Midbrain (tissue), 1 donor: ENCODE results near the gene MTERF2.

ENCODE experiments used
- DNase-seq: peaks from one replicate; lab custom pipeline; 2025; lab: John Stamatoyannopoulos, UW

Gene MTERF2

GRCh38 chr12:106987846-106988245 is 900 bp upstream of the MTERF2 start:
- DNase-seq: no peak

DNA sequence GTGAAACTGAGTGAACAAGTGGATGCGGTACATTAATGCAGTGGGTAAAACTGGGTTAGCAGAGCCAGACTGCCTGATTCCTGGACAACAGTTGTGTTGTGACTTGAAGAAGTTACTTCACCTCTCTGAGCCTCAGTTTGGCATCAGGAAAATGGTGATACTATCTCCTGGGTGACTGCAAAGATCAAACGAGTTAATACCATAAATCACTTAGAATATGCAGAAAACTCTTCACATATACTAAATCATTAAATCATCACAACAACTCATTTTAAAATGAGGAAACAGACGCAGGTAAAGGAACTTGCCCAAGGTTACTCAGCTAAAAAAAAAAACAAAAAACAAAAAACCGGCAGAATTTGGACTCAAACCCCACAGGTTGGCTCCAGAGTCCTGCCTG is 811 bp downstream of the MTERF2 start:
- no peak for DNase-seq

DNA sequence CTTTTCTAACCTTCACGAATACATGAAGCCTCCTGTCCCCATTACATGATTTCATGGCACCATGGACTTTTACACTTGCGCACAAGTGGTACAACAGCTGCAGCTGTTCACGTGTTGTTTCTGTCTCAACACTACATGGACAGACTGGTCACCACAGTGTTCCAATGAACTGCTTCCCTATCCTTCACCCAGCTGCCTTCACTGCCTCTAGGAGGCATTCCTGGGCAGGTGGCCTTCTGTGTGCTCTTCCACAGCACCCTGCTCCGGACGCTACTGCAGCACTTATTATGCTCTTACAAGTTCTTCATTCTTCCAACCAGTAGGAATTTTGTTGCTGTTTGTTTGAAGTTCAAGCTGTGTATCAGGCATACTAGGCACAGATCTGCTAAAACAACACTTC is 1.5 kb downstream of the MTERF2 start:
- DNase-seq: no peak

DNA sequence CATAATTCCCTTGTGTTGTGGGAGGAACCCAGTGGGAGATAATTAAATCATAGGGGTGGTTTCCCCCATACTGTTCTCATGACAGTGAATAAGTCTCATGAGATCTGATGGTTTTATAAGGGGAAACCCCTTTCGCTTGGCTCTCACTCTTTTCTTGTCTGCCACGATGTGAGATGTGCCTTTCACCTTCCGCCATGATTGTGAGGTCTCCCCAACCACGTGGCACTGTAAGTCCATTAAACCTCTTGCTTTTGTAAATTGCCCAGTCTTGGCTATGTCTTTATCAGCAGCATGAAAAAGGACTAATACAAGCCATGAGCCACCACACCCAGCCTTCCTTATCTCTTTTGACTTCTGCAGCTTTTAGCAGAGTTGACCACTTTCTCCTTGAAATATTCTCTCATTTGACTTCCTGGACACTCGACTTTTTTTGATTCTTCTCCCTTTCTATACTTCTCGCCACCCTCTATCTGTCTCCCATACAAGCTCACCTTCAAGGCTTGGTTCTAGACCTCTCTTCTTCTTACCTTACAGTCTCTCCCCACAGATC is 2.3 kb downstream of the MTERF2 start:
- no peak for DNase-seq

DNA sequence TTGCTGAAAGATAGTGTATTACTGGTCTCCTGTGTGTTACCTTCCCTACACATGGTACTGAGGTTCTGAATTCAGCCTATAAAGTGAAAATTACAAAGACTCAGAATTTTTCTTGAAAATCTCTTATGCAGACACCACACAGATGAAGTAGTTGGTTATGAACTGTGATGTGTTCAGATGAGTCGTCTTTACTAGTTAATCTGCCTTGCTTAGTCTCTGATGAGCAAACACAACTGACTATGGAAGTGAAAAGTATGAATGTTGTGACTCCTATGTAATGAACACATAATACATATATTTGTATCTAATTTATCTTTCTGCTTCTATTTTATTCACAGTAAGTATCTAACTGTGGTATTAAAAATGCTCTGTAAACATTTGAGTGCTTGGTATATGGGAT is 4.7 kb downstream of the MTERF2 start:
- no peak for DNase-seq

- no peak for DNase-seq
Observed at GRCh38 chr12:106981788-106982187, 5.2 kb downstream of the MTERF2 start.

DNA sequence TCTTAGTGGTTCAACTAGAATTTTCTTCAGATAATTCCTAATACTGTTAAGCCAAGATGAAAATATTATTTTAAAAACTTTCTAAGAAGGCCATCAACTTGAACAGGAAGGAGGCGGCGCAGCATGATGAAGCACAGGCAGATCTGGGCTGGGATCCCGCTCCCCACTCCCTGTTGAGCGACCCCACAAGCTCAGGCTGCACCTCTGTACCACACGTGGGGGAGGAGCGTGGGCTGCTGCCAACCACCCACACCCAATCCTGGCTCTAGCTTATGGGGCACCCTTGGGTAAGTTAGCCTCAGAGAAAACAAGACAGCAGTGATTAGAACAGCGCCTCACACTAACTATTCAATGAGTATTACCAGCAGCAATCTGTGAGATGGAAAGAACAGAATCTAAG is 6.0 kb downstream of the MTERF2 start:
- DNase-seq: no peak

GRCh38 chr12:106978035-106978800 is 8.7 kb downstream of the MTERF2 start:
- DNase-seq: peak; percentile 46

- DNase-seq: no peak
Observed at GRCh38 chr12:106976668-106977067, 10.3 kb downstream of the MTERF2 start.

DNA sequence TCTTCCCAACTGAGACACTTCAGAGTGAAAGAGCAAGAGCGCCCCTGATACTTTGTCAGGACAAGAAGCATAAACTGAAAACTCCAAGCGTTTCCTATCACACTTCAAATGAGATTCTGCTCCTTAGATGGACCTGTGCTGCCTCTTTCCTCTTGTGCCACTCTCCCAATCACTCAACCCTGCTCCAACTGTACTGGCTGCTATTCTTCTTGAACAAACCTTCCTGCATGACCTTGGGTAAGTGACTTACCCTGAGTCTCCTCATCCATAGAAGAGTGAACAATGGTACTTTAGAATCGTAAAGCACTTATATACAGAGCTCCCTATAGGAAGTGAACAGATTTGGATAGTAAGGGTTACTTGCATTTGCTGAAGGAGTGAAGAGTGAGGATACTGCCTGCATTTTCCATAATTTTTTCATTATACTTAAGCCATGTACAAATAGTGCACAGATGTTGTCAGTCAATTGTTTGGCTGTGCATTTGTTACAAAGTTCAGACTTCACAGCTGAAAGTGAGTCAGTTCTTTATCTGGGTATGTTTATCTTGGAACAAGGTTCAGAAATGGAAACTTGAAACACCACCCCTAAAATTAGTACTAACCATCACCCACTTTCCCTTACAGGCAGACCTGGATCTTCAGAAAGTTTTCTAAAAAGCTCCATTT is 10.8 kb downstream of the MTERF2 start:
- no peak for DNase-seq

DNA sequence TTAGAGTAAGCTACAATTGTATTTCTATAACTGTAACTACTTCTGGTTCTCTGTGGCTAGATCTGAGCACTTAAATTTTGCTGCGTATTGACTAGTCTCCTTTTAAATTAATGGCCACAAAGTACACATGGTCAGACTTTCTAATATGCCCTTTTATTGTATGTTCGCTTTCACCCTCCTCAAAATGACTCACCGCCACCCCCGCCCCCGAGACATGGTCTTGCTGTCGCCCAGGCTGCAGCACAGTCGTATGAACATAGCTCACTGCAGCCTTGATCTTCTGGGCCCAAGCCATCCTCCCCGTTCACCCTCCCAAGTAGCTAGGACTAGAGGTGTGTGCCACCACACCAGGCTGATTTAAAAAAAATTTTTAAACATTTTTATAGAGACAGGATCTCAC is 11.8 kb downstream of the MTERF2 start:
- DNase-seq: no peak

GRCh38 chr12:106974511-106974910 is 12.4 kb downstream of the MTERF2 start:
- DNase-seq: no peak

- no peak for DNase-seq
Observed at GRCh38 chr12:106973545-106973944, 13.4 kb downstream of the MTERF2 start.

DNA sequence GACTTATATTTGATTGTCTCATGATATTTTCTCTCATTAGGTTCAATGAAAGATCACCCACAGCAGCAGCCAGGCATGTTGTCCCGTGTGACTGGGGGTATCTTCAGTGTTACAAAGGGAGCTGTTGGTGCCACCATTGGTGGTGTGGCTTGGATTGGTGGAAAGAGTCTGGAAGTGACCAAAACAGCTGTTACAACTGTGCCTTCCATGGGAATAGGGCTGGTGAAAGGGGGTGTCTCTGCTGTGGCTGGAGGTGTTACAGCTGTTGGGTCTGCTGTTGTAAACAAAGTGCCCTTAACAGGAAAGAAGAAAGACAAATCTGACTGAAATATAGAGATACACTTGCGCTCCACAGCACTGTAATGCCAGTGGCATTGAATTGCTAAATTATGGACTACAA is 15.9 kb downstream of the MTERF2 start:
- no peak for DNase-seq

DNA sequence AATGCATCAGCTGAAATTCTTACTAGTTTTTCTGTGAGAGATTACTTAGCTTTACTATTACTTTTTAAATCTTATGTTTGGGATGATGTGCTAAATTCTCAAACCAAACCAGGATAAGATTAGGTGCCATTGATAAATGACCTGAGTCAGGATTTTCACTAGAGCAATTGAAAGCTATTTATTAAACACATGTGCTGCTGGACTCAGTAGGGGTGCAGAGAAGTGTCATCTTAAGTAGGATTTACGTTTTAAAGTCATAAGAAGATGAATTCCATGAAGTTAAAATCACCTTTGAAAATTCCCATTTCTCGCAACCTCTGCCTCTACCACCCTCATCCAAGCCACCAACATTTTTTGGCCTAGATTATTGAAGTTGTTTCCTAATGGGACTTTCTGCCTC is 22.4 kb downstream of the MTERF2 start:
- no peak for DNase-seq

DNA sequence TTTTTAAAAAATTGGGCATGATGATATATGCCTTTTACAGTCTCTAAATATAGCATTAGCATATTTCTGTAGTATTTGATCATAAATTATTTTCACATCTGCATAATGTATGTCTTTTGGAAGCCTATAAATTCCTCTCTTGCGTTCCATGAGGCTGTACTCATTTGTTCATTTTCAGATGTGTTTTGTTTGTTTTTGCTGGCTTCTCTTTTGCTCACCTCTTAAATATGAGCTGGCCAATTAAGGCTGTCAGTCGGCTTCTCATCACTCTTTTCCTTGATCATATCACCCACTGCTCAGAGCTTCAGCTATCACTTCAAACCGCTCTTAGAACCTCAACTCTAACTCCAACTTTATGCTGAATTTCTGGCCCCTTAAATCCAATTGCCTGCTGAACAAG is 24.7 kb downstream of the MTERF2 start:
- no peak for DNase-seq

DNA sequence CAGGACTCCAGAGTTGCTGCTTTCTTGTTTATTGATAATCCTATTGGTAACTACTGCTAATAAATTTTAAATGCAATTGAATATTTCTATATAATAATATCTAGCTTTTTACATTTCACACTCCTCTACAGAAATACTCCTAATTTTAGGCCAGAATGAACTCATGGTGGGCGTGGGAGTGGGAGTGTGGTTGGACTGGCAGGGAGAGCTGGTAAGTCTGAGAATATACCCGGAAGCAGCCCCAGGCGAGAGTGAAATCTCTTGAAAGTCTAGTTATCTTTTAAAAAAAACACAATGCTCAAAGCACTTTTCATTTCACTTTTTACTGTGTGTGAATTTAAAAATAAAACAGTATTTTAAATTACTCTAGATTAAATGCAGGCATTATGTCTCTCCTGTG is 26.5 kb downstream of the MTERF2 start:
- DNase-seq: no peak

DNA sequence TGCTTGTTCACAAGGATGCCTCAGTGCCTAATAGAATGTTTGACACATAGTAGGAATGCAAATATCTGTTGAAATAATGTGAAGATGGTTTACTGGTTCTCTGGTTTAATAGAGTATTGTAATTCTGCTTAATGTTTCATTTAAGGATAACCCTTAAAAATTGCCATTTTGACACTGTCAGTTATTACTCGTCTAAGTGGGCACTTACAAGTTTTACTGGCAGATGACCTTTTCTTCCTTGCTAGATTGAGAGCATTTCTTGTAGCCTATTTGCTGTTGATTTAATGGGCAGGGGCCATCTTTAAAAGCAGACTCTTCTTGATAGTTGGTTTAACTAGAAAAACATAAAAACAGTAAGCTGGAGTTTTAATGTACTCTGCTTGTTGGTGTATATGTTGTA is 29.4 kb downstream of the MTERF2 start:
- DNase-seq: no peak

GRCh38 chr12:106956048-106956578 is 30.8 kb downstream of the MTERF2 start:
- DNase-seq: peak; percentile 42

- DNase-seq: peak; percentile 92
Observed at GRCh38 chr12:106955377-106956047, 31.4 kb downstream of the MTERF2 start, which contains the start of gene TMEM263. TSS of gene TMEM263 (plus strand) at chr12:106955907. CDS start at chr12:106967117, 11,210 bp downstream.

GRCh38 chr12:106954462-106955376 is 32.2 kb downstream of the MTERF2 start:
- DNase-seq: no peak
